HepG2 (cell line): ENCODE data around the gene TMEM45A. TPM values are rescaled to one million over a fixed set of nuclear protein-coding genes. Genes with fewer than 3 reads are reported as not detected.

Source experiments
- ATAC-seq: fragments of 200-7000 bp; cut with Tn5 transposase; 3 replicates; pipeline ENCODE4 v1.9.1; 2020; ENCODE audit warnings: mild to moderate bottlenecking, moderate library complexity
- BruUV-seq: library from RNA; stranded (reverse); fragments of 400-500 nt; replicated peaks from 2 replicates; lab custom pipeline; 2021; lab: Mats Ljungman, UMichigan
- CTCF ChIA-PET: fragments of 300-600 bp; formaldehyde crosslinking; extraction: SDS; loops from one replicate; lab custom pipeline; 2021; ENCODE audit warnings: low total read pairs, inconsistent platforms, low intra/inter-chr PET ratio; lab: Yijun Ruan, JAX
- POLR2A ChIA-PET: fragments of 350-600 bp; sonication (Branson Sonifier 250); formaldehyde crosslinking; loops from one replicate; lab custom pipeline; 2020; ENCODE audit warnings: antibody characterized with exemption, inconsistent platforms; lab: Yijun Ruan, JAX
- DNase-seq: peaks from one replicate; pipeline ENCODE4 v3.0.0-alpha.2; 2015; ENCODE audit warnings: low spot score
- FAIRE-seq: peaks from 3 replicates; lab custom pipeline; 2011; peaks lifted over from hg19 to GRCh38; lab: Jason Lieb, UNC
- H2AFZ ChIP-seq: one replicate; pipeline ENCODE4 v1.6.1; 2011; ENCODE audit warnings: low read length, inconsistent platforms
- H3K27ac ChIP-seq: fragments of 300-600 bp; 3 replicates; pipeline ENCODE4 v1.8.0; 2011; ENCODE audit warnings: mixed run types, mild to moderate bottlenecking, mixed read lengths, low read length, inconsistent platforms; ENCODE audit not compliant: insufficient read depth; ENCODE audit errors: extremely low read length
- H3K27me3 ChIP-seq, 2 experiments: fragments of 200-600 bp in 1 of 2; 2 replicates in 1 of 2; 3 replicates in 1 of 2; pipeline versions ENCODE4 v1.6.0 to v1.8.0; 2011; ENCODE audit warnings: low read length in 2 of 2, mild to moderate bottlenecking in 2 of 2, moderate library complexity in 2 of 2, inconsistent platforms in 1 of 2; ENCODE audit not compliant: insufficient read depth in 2 of 2, control insufficient read depth in 1 of 2
- H3K36me3 ChIP-seq, 2 experiments: fragments of 200-600 bp in 1 of 2; replicated peaks in 1 of 2; 2 replicates in 1 of 2; 3 replicates in 1 of 2; pipeline versions ENCODE4 v1.5.1 to v1.8.0; 2011; ENCODE audit warnings: low read length in 2 of 2, inconsistent platforms in 1 of 2; ENCODE audit not compliant: insufficient read depth in 2 of 2, control insufficient read depth in 1 of 2
- H3K4me1 ChIP-seq: 2 replicates; pipeline ENCODE4 v1.5.1; 2012; ENCODE audit warnings: low read length, inconsistent platforms; ENCODE audit not compliant: insufficient read depth
- H3K4me2 ChIP-seq: 2 replicates; pipeline ENCODE4 v1.6.0; 2011; ENCODE audit warnings: low read depth, low read length, inconsistent platforms
- H3K4me3 ChIP-seq, 3 experiments: fragments of 200-600 bp in 1 of 3; sonication (generic), shearing (Covaris generic) in 1 of 3; replicated peaks in 1 of 3; 2 replicates each; pipeline ENCODE4 v1.5.1; 2011 to 2016; ENCODE audit warnings: low read length in 3 of 3, inconsistent platforms in 2 of 3, low read depth in 2 of 3, mild to moderate bottlenecking in 2 of 3, control low read depth in 1 of 3, mixed read lengths in 1 of 3; ENCODE audit not compliant: insufficient read depth in 1 of 3
- H3K79me2 ChIP-seq: one replicate; pipeline ENCODE4 v1.6.1; 2011; ENCODE audit warnings: low read length, inconsistent platforms; ENCODE audit not compliant: insufficient read depth
- H3K9ac ChIP-seq: 2 replicates; pipeline ENCODE4 v1.6.0; 2011; ENCODE audit warnings: mild to moderate bottlenecking, low read depth, low read length, inconsistent platforms; ENCODE audit not compliant: insufficient read depth
- H3K9me3 ChIP-seq: 2 replicates; pipeline ENCODE4 v1.5.1; 2012; ENCODE audit warnings: mild to moderate bottlenecking, low read length
- H4K20me1 ChIP-seq: 2 replicates; pipeline ENCODE4 v1.6.0; 2011; ENCODE audit warnings: inconsistent platforms, mild to moderate bottlenecking, low read length, moderate library complexity; ENCODE audit not compliant: insufficient read depth
- JUNB ChIP-seq: sonication (generic); formaldehyde crosslinking; IDR thresholded peaks from 2 replicates; pipeline ENCODE4 v1.8.0; 2022; ENCODE audit warnings: missing genetic modification reagents, mild to moderate bottlenecking, borderline replicate concordance
- PATZ1 ChIP-seq: sonication (generic); formaldehyde crosslinking; IDR thresholded peaks from 2 replicates; pipeline ENCODE4 v1.4.0; 2020; ENCODE audit warnings: missing genetic modification reagents
- RFX5 ChIP-seq: IDR thresholded peaks from 2 replicates; pipeline ENCODE4 v1.6.1; 2011; ENCODE audit warnings: low read depth, low read length, improper control_type of control experiment
- SSRP1 ChIP-seq: IDR thresholded peaks from 2 replicates; pipeline ENCODE4 v1.6.1; 2016; ENCODE audit warnings: control low read depth
- THAP9 ChIP-seq: sonication (generic); formaldehyde crosslinking; IDR thresholded peaks from 2 replicates; pipeline ENCODE4; 2020; ENCODE audit warnings: missing genetic modification reagents, mild to moderate bottlenecking, borderline replicate concordance
- ZMYM2 ChIP-seq: sonication (generic); formaldehyde crosslinking; IDR thresholded peaks from 2 replicates; pipeline ENCODE4 v1.8.0; 2022; ENCODE audit warnings: mild to moderate bottlenecking, missing genetic modification reagents
- ZNF639 ChIP-seq: conservative IDR thresholded peaks from 2 replicates; pipeline ENCODE4 v1.6.1; 2018; ENCODE audit warnings: missing genetic modification reagents
- WGBS: methylation state at CpG from one replicate; pipeline ENCODE4 v1.1.6; 2017; ENCODE audit warnings: low lambda C conversion rate; 5-methylcytosine and 5-hydroxymethylcytosine counted together
- in situ Hi-C: cut with HindIII; loops from 2 replicates; pipeline ENCODE4 v1.10.0; 2017; ENCODE audit warnings: low pct_unique_long_range_greater_than_20kb; ENCODE audit not compliant: extremely low pct_ligation_motif_present
- intact Hi-C: fragments of 100-400 bp; cut with micrococcal nuclease; formaldehyde crosslinking; loops from one replicate; pipeline ENCODE4 v1.10.0; 2022; ENCODE audit not compliant: unreplicated experiment
- polyA plus RNA-seq, 8 experiments: library from polyadenylated mRNA; depleted of rRNA in 3 of 8; stranded (reverse) in 7 of 8; unstranded in 1 of 8; fragments of >200 nt; fragmentation: Illumina TruSeq in 4 of 8; extraction: Trizol in 4 of 8; gene quantifications; 2 replicates each; pipeline versions ENCODE4 v1.2.1 to v1.2.3, GENCODE V29; 2011 to 2016; ENCODE audit warnings: low read depth in 4 of 8, missing spikeins in 1 of 8, mixed read lengths in 1 of 8; ENCODE audit not compliant: insufficient read depth in 1 of 8
- total RNA-seq, 5 experiments: library from RNA; depleted of rRNA; stranded (reverse); fragments of >200 nt; fragmentation: Illumina TruSeq; extraction: Trizol; gene quantifications; 2 replicates each; pipeline ENCODE4 v1.2.3, GENCODE V29; 2016; ENCODE audit warnings: low read depth in 1 of 5

TMEM45A gene
- total and polyA plus RNA-seq, 2 of the 13 experiments (the other 11 are each of a cell fraction or from before 2014, with no cell fraction given), result 14.8 to 38.5 TPM

- BruUV-seq, result no TSS peak
- in situ Hi-C loops, result no loop called here
- WGBS, result 63% methylated on average over 3 of the region's 3 CpGs
- TF ChIP-seq JUNB (CRISPR knock-in tag), result no peak
- TF ChIP-seq ZMYM2 (CRISPR knock-in tag), result no peak
- TF ChIP-seq SSRP1 (CRISPR knock-in tag), result no peak
- TF ChIP-seq RFX5, result no peak
- no peak for TF ChIP-seq ZNF639 (CRISPR knock-in tag)
- TF ChIP-seq PATZ1 (CRISPR knock-in tag), result no peak
- no peak for TF ChIP-seq THAP9
- TF ChIP-seq, all 625 proteins: peak for 0
- intact Hi-C loops, result no loop called here
- no peak overlapping the region for H3K4me3 ChIP-seq
- no peak overlapping the region for H3K4me2 ChIP-seq
- no peak overlapping the region for H3K9ac ChIP-seq
- FAIRE-seq (no peak), ATAC-seq (no peak), DNase-seq (no peak)
- no peaks in the 10 kb centered on the region for H3K79me2 ChIP-seq
- CTCF ChIA-PET, result no interaction called here
- 0 out of 5 replicates have a peak, but pooled peaks cover 0 to 4% of the 10 kb centered on the region in 2 experiments for H3K36me3 ChIP-seq
- no peaks in the 10 kb centered on the region for H3K9me3 ChIP-seq
- no peak overlapping the region for H3K27ac ChIP-seq
- H4K20me1 ChIP-seq, result no peaks in the 10 kb centered on the region
- POLR2A ChIA-PET, result no interaction called here
- H3K4me1 ChIP-seq, result no peaks in the 10 kb centered on the region
- H2AFZ ChIP-seq, result no peak overlapping the region
- H3K27me3 ChIP-seq, result no peaks in the 10 kb centered on the region; a peak in 1 of 5 replicates
Observed at GRCh38 chr3:100553618-100554372, 61.4 kb downstream of the TMEM45A start.
